IMR-90 (cell line): ENCODE measurements around the gene COL6A5. TPM values are rescaled to one million over a fixed set of nuclear protein-coding genes. Genes with fewer than 3 reads are reported as not detected.

ENCODE experiments used
- ATAC-seq: fragments of 200-7000 bp; cut with Tn5 transposase; 2 replicates; pipeline ENCODE4 v1.9.1; 2020; ENCODE audit warnings: low read depth, mild to moderate bottlenecking, moderate library complexity
- BruUV-seq: library from RNA; stranded (reverse); fragments of 400-500 nt; replicated peaks from 2 replicates; lab custom pipeline; 2021; lab: Mats Ljungman, UMichigan
- CTCF ChIA-PET: fragments of 300-600 bp; formaldehyde crosslinking; extraction: SDS; loops from one replicate; lab custom pipeline; 2021; ENCODE audit warnings: antibody characterized with exemption; lab: Yijun Ruan, JAX
- POLR2A ChIA-PET: fragments of 300-600 bp; sonication (Branson Sonifier 250); formaldehyde crosslinking; loops from one replicate; lab custom pipeline; 2022; ENCODE audit warnings: antibody characterized with exemption; ENCODE audit not compliant: unreplicated experiment; lab: Charles Lee
- DNase-seq: peaks from one replicate; pipeline ENCODE4 v3.0.0; 2013
- H2AFZ ChIP-seq: replicated peaks from 2 replicates; pipeline ENCODE3; 2013; ENCODE audit warnings: low read length, mild to moderate bottlenecking; ENCODE audit not compliant: poor library complexity
- H2AK5ac ChIP-seq: 2 replicates; pipeline ENCODE4 v1.6.1; 2013; ENCODE audit warnings: low read depth, low read length, inconsistent platforms
- H2AK9ac ChIP-seq: replicated peaks from 2 replicates; pipeline ENCODE3; 2013; ENCODE audit warnings: mild to moderate bottlenecking, low read depth, low read length, moderate library complexity; ENCODE audit not compliant: poor library complexity
- H2BK120ac ChIP-seq: 2 replicates; pipeline ENCODE4 v1.6.1; 2013; ENCODE audit warnings: low read depth, low read length, inconsistent platforms
- H2BK15ac ChIP-seq: 3 replicates; pipeline ENCODE4 v1.6.1; 2013; ENCODE audit warnings: low read depth, low read length, inconsistent platforms
- H2BK20ac ChIP-seq: 2 replicates; pipeline ENCODE4 v1.6.1; 2013; ENCODE audit warnings: low read depth, mild to moderate bottlenecking, inconsistent platforms, low read length, moderate library complexity
- H2BK5ac ChIP-seq: 2 replicates; pipeline ENCODE4 v1.6.1; 2013; ENCODE audit warnings: mild to moderate bottlenecking, low read depth, low read length, inconsistent platforms; ENCODE audit not compliant: poor library complexity, severe bottlenecking
- H3K14ac ChIP-seq: replicated peaks from 2 replicates; pipeline ENCODE4 v1.6.1; 2013; ENCODE audit warnings: low read depth, low read length, inconsistent platforms
- H3K18ac ChIP-seq: 2 replicates; pipeline ENCODE4 v1.6.1; 2013; ENCODE audit warnings: low read depth, low read length, control low read depth
- H3K23ac ChIP-seq: 2 replicates; pipeline ENCODE4 v1.6.1; 2013; ENCODE audit warnings: low read depth, low read length, inconsistent platforms
- H3K27ac ChIP-seq: 2 replicates; pipeline ENCODE4 v1.5.1; 2013; ENCODE audit warnings: mild to moderate bottlenecking, control low read depth, low read length; ENCODE audit not compliant: insufficient read depth
- H3K27me3 ChIP-seq: 2 replicates; pipeline ENCODE4 v1.6.1; 2013; ENCODE audit warnings: low read length; ENCODE audit not compliant: control insufficient read depth, insufficient read depth
- H3K36me3 ChIP-seq: 2 replicates; pipeline ENCODE4 v1.6.1; 2013; ENCODE audit warnings: low read length, mixed read lengths; ENCODE audit not compliant: control insufficient read depth, insufficient read depth
- H3K4ac ChIP-seq: 2 replicates; pipeline ENCODE4 v1.6.1; 2013; ENCODE audit warnings: low read depth, low read length, inconsistent platforms
- H3K4me1 ChIP-seq: 2 replicates; pipeline ENCODE4 v1.6.1; 2013; ENCODE audit warnings: low read length, mixed read lengths; ENCODE audit not compliant: control insufficient read depth, insufficient read depth
- H3K4me2 ChIP-seq: 2 replicates; pipeline ENCODE4 v1.6.1; 2013; ENCODE audit warnings: low read depth, mild to moderate bottlenecking, control low read depth, low read length, moderate library complexity
- H3K4me3 ChIP-seq: 2 replicates; pipeline ENCODE4 v1.5.1; 2013; ENCODE audit warnings: low read depth, mild to moderate bottlenecking, control low read depth, low read length, moderate library complexity; ENCODE audit not compliant: insufficient read depth
- H3K56ac ChIP-seq: 2 replicates; pipeline ENCODE4 v1.6.1; 2013; ENCODE audit warnings: low read length, inconsistent platforms; ENCODE audit not compliant: insufficient read depth; ENCODE audit errors: extremely low read depth
- H3K79me1 ChIP-seq, 2 experiments: 2 replicates each; pipeline ENCODE4 v1.6.1; 2013; ENCODE audit warnings: low read length in 2 of 2, inconsistent platforms in 1 of 2, low read depth in 1 of 2
- H3K9ac ChIP-seq: 2 replicates; pipeline ENCODE4 v1.6.1; 2013; ENCODE audit warnings: low read depth, low read length, control low read depth
- H3K9me1 ChIP-seq: 2 replicates; pipeline ENCODE4 v1.6.1; 2013; ENCODE audit warnings: low read length, inconsistent platforms; ENCODE audit not compliant: insufficient read depth
- H3K9me3 ChIP-seq: 2 replicates; pipeline ENCODE4 v1.6.1; 2013; ENCODE audit warnings: low read length; ENCODE audit not compliant: control insufficient read depth, insufficient read depth
- H4K20me1 ChIP-seq: 2 replicates; pipeline ENCODE4 v1.6.1; 2013; ENCODE audit warnings: low read length, inconsistent platforms; ENCODE audit not compliant: insufficient read depth
- H4K5ac ChIP-seq: 2 replicates; pipeline ENCODE4 v1.6.1; 2013; ENCODE audit warnings: mild to moderate bottlenecking, low read depth, low read length, control low read depth
- H4K8ac ChIP-seq, 2 experiments: 2 replicates each; pipeline ENCODE4 v1.6.1; 2013; ENCODE audit warnings: low read depth in 2 of 2, low read length in 2 of 2, control low read depth in 1 of 2, inconsistent platforms in 1 of 2
- H4K91ac ChIP-seq: 2 replicates; pipeline ENCODE4 v1.6.1; 2013; ENCODE audit warnings: low read depth, low read length, inconsistent platforms; ENCODE audit not compliant: insufficient read depth
- BHLHE40 ChIP-seq: fragments of 150-350 bp; IDR thresholded peaks from 2 replicates; pipeline ENCODE4 v1.6.1; 2016; ENCODE audit warnings: mild to moderate bottlenecking, low read depth, low read length
- CEBPB ChIP-seq: IDR thresholded peaks from 2 replicates; pipeline ENCODE4 v1.6.1; 2012; ENCODE audit warnings: low read depth, low read length, improper control_type of control experiment
- CHD1 ChIP-seq: IDR thresholded peaks from 2 replicates; pipeline ENCODE4 v1.6.1; 2012; ENCODE audit warnings: low read depth, low read length, improper control_type of control experiment
- FOS ChIP-seq: fragments of 150-350 bp; IDR thresholded peaks from 2 replicates; pipeline ENCODE4 v1.6.1; 2016; ENCODE audit warnings: low read depth, low read length
- MXI1 ChIP-seq: IDR thresholded peaks from 2 replicates; pipeline ENCODE4 v1.6.1; 2012; ENCODE audit warnings: low read depth, mild to moderate bottlenecking, low read length, moderate library complexity, borderline replicate concordance
- RFX5 ChIP-seq: IDR thresholded peaks from 2 replicates; pipeline ENCODE4 v1.8.0; 2012; ENCODE audit warnings: low read depth, mild to moderate bottlenecking, low read length, moderate library complexity
- WGBS, 2 experiments: methylation state at CpG; one replicate each; pipeline versions ENCODE4 v1.1.5 to v1.1.7; 2013; ENCODE audit warnings: missing lambda C conversion rate in 2 of 2; ENCODE audit not compliant: insufficient read length in 1 of 2; ENCODE audit errors: extremely low coverage in 2 of 2; 5-methylcytosine and 5-hydroxymethylcytosine counted together
- dilution Hi-C: fragments of 300-500 bp; cut with HindIII; formaldehyde crosslinking; loops from one replicate; pipeline ENCODE4 v1.14.3; 2018; ENCODE audit warnings: low sequenced_read_pairs; ENCODE audit not compliant: unreplicated experiment
- in situ Hi-C: fragments of 300-500 bp; cut with MboI; formaldehyde crosslinking; loops from 3 replicates; pipeline ENCODE4 v1.14.3; 2019; ENCODE audit warnings: low sequenced_read_pairs, inconsistent platforms, mixed read lengths
- intact Hi-C: fragments of 100-400 bp; cut with micrococcal nuclease; formaldehyde crosslinking; loops from 2 replicates; pipeline ENCODE4 v1.10.0; 2022
- polyA plus RNA-seq, 3 experiments: library from polyadenylated mRNA; depleted of rRNA; stranded (reverse); fragments of >200 nt; gene quantifications; 2 replicates each; pipeline ENCODE4 v1.2.3, GENCODE V29; 2012; ENCODE audit warnings: low replicate concordance in 1 of 3
- total RNA-seq: library from RNA; depleted of rRNA; stranded (reverse); fragments of >200 nt; gene quantifications from 2 replicates; pipeline ENCODE4 v1.2.3, GENCODE V29; 2012

Gene COL6A5
- total and polyA plus RNA-seq, 2 of the 4 experiments (the other 2 are of a cell fraction): not detected

DNA sequence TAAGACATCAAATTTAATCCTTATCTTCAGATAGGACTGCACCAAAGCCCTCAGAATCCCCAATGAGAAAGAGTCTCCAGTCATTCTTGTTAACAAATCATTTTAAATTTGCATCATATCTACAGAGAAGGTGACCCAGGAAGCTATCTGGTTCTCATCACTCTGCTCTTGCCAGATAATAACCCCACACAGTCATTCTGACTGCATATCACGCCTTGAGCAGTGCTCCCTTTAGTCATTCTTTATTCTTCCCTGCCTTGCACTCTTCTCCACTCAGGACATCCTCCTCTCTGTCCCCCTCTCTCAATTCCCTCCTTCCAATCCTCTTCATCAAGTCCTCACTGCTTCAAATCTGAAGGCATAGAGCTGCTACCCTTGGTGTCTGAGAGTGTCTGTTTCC is 87.8 kb downstream of the COL6A5 start:
- H3K4me2 ChIP-seq: no peak overlapping the region

More for the DNA sequence above, 87.8 kb downstream of the COL6A5 start:
- no peak for ATAC-seq
- Histone ChIP-seq H3K14ac (no peak overlapping the region), H4K5ac (no peak overlapping the region), H3K9me3 (no peaks in the 10 kb centered on the region), H3K4me3 (no peak overlapping the region), H3K79me1 (no peaks in the 10 kb centered on the region), H2AFZ (no peak overlapping the region), H3K18ac (no peak overlapping the region), H2BK20ac (no peak overlapping the region), H3K56ac (no peak overlapping the region), H3K9me1 (no peaks in the 10 kb centered on the region), H3K23ac (no peak overlapping the region), H2AK5ac (no peak overlapping the region), H3K27me3 (no peaks in the 10 kb centered on the region), H4K8ac (no peak overlapping the region), H3K9ac (no peak overlapping the region), H3K4me1 (no peaks in the 10 kb centered on the region), H3K4ac (no peak overlapping the region), H2BK5ac (no peak overlapping the region), H2AK9ac (no peak overlapping the region), H4K91ac (no peak overlapping the region), H3K36me3 (no peaks in the 10 kb centered on the region), H2BK120ac (no peak overlapping the region), H3K27ac (no peak overlapping the region), H2BK15ac (no peak overlapping the region), H4K20me1 (no peaks in the 10 kb centered on the region)
- no TSS peak for BruUV-seq
- CTCF ChIA-PET: no interaction called here
- dilution Hi-C loops: no loop called here
- in situ Hi-C loops: no loop called here
- intact Hi-C loops: no loop called here
- POLR2A ChIA-PET: no interaction called here
- 14% methylated on average over 1 of the region's 1 CpG; no CpG with 5 or more reads in 1 of the 2 experiments for WGBS, 2 experiments
- no peak for TF ChIP-seq RFX5
- no peak for TF ChIP-seq MXI1
- TF ChIP-seq CEBPB: no peak
- TF ChIP-seq BHLHE40: no peak
- TF ChIP-seq FOS: no peak
- TF ChIP-seq CHD1: no peak
- no peak for DNase-seq
